Activated naive CD8-positive, alpha-beta T cell (primary cell): Measurements from ENCODE around the gene EDRF1.

Experiments used
- H3K27ac Mint-ChIP-seq: one replicate; pipeline ENCODE4 v1.8.0; 2021; ENCODE audit warnings: mixed read lengths
- H3K27me3 Mint-ChIP-seq: one replicate; pipeline ENCODE4 v1.8.0; 2021; ENCODE audit warnings: mixed read lengths
- H3K36me3 Mint-ChIP-seq: one replicate; pipeline ENCODE4 v1.8.0; 2021; ENCODE audit warnings: mixed read lengths
- H3K4me1 Mint-ChIP-seq: one replicate; pipeline ENCODE4 v1.8.0; 2021; ENCODE audit warnings: low read depth, mixed read lengths
- H3K4me3 Mint-ChIP-seq: one replicate; pipeline ENCODE4 v1.8.0; 2021; ENCODE audit warnings: mild to moderate bottlenecking, mixed read lengths
- H3K9me3 Mint-ChIP-seq: one replicate; pipeline ENCODE4 v1.8.0; 2021; ENCODE audit warnings: low read depth, mixed read lengths

The EDRF1 gene

DNA sequence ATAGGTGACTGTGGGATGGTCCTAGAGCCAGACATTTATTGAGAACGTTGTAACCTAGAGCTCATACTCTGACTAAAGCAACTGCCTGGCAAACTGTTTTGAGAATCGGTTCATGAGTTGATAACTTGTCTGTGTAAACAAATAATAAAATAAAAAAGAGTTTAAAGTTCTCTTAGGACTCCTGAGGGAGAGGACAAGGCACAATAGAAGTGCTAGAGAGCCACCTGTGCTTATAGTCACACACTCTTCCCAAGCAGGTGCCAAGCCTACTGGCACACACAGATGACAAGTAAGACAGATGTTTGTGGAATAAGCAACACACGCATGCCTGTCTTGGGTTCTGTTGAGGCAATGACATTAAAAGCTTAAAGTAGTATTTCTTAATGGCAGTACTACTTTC is 7.9 kb downstream of the EDRF1 start:
- Mint-ChIP-seq H3K4me3 (no peak overlapping the region), H3K27ac (peak overlapping the region; percentile 16), H3K36me3 (peaks cover 15% of the 10 kb centered on the region), H3K4me1 (peaks cover 15% of the 10 kb centered on the region), H3K9me3 (no peaks in the 10 kb centered on the region), H3K27me3 (no peaks in the 10 kb centered on the region)

DNA sequence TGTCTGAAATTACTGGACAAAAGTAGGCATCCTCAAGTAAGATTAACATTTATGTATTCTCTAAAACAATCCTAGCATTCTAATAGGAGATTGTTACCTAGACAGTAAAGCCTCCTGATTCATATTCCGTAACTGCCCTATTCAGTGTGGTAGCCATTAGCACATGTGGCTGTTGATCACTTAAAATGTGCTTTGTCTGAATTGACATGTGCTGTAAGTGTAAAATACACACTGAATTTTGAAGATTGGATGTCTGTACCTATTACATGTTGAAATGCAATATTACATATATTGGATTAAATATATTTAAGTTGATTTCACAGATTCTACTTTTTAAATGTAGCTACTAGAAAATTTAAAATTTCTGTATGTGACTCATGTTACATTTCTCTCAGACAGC is 14.6 kb downstream of the EDRF1 start:
- no peaks in the 10 kb centered on the region for H3K27me3 Mint-ChIP-seq
- peaks cover 4% of the 10 kb centered on the region for H3K4me1 Mint-ChIP-seq
- H3K27ac Mint-ChIP-seq: no peak overlapping the region
- no peaks in the 10 kb centered on the region for H3K9me3 Mint-ChIP-seq
- H3K36me3 Mint-ChIP-seq: peaks cover 13% of the 10 kb centered on the region
- no peak overlapping the region for H3K4me3 Mint-ChIP-seq

DNA sequence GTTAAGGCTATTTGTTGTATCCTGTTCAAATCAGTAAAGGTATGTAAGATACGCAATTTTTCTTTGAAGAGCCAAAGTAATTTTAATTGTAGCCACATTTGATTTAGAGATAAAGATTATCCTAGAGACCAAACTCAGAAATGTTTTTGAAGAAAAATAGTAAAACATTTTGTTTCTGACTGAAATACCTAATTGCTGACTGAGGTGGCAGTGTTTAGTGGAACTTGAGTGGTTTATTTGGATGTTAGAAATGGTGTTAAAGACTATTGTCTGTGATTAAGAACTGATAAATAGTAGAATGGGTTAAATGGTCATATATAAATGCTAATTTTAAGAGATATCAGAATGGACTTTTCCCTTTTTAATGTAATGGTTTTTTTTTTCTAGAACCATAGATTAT is 15.3 kb downstream of the EDRF1 start:
- peaks cover 15% of the 10 kb centered on the region for H3K36me3 Mint-ChIP-seq
- no peaks in the 10 kb centered on the region for H3K27me3 Mint-ChIP-seq
- H3K4me1 Mint-ChIP-seq: peaks cover 4% of the 10 kb centered on the region
- H3K9me3 Mint-ChIP-seq: no peaks in the 10 kb centered on the region
- no peak overlapping the region for H3K4me3 Mint-ChIP-seq
- no peak overlapping the region for H3K27ac Mint-ChIP-seq

DNA sequence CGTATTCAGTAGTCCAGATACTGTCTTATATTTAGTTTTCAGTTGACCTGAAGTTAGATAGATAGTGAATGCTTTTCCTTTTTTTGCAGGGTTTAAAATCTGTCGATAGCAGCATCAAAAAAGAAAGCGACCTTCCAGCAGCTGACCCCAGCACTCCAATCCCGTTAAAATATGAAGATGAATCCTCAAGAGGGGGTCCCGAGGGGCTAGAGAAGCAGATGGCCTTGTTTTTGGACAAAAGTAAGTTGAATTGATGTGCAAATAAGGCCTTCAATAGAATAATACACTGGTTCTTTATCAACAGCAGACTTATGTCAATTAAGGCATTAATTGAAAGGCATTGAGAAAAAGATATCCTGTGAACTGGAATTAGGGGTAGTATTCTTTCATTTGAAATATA is 18.7 kb downstream of the EDRF1 start:
- H3K27ac Mint-ChIP-seq: no peak overlapping the region
- peaks cover 14% of the 10 kb centered on the region for H3K36me3 Mint-ChIP-seq
- no peaks in the 10 kb centered on the region for H3K9me3 Mint-ChIP-seq
- H3K27me3 Mint-ChIP-seq: no peaks in the 10 kb centered on the region
- H3K4me1 Mint-ChIP-seq: no peaks in the 10 kb centered on the region
- H3K4me3 Mint-ChIP-seq: no peak overlapping the region

DNA sequence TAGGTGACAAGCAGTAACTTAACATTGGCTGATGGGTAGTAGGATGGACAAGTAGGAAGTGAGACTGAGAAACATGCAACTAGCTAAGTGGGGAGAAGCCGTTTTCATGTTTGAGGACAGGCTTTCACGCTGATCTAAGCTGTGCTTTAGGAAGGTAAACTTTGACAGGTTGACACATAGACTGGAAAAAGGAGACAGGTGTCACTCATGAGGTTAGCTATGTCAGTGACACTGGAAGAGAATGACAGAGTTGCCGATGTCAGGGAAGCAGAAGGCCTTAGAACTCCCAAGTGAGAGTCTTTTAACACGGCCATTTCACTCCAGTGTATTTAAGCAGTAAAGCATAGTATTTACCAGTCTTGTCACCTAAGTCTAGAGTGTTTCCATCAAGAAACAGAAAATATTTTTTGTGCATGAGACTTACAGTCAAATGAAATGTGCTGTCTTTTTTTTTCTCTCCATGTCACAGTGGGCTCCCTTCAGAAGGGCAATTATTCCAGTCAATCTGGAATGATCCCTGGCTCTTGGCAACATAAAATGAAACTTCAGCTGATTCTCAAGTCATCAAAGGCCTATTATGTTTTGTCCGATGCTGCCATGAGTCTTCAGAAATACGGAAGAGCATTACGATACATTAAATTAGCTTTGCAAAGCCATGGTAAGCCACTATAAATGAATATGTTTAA is 20.6 kb downstream of the EDRF1 start:
- H3K4me3 Mint-ChIP-seq: no peak overlapping the region
- no peaks in the 10 kb centered on the region for H3K4me1 Mint-ChIP-seq
- peak overlapping the region; percentile 5 for H3K27ac Mint-ChIP-seq
- H3K36me3 Mint-ChIP-seq: peaks cover 25% of the 10 kb centered on the region
- H3K9me3 Mint-ChIP-seq: no peaks in the 10 kb centered on the region
- no peaks in the 10 kb centered on the region for H3K27me3 Mint-ChIP-seq

DNA sequence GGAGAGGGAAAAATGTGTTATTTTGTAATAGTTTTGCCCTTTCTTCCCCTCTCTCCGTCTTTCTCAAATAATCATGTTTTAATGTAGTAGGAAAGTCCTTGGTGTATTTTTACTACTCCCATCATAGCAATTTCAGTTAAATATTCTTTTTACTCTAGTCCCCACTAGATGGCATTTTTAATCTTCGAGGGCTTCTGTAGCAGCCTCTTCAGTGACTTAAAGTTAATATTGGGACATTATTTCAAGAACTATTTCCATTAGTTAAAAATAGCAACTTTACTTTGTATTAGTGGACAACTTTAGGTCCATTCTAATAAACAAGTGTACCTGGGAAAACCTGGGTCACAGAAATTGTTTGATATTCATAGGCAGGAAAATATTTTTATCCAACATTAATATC is 23.0 kb downstream of the EDRF1 start:
- Mint-ChIP-seq H3K4me3 (no peak overlapping the region), H3K27ac (no peak overlapping the region), H3K27me3 (no peaks in the 10 kb centered on the region), H3K4me1 (no peaks in the 10 kb centered on the region), H3K9me3 (no peaks in the 10 kb centered on the region), H3K36me3 (peaks cover 23% of the 10 kb centered on the region)

DNA sequence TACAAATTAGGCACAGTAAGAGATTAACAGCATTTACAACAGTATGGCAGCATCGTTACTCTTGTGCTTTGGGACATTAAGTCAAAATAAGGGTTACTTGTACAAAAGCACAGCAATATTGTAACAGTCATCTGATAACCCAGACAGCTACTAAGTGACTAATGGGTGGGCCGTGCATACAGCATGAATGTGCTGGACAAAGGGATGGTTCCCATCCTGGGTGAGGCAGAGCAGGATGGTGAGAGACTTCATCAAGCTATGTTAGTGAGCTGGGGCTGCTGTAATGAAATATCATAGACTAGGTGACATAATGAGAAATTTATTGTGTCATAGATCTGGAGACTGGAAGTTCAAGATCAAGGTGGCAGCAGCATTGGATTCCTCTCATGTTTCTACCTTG is 25.4 kb downstream of the EDRF1 start:
- H3K27ac Mint-ChIP-seq: no peak overlapping the region
- no peaks in the 10 kb centered on the region for H3K27me3 Mint-ChIP-seq
- H3K4me3 Mint-ChIP-seq: no peak overlapping the region
- no peaks in the 10 kb centered on the region for H3K9me3 Mint-ChIP-seq
- H3K36me3 Mint-ChIP-seq: peaks cover 27% of the 10 kb centered on the region
- H3K4me1 Mint-ChIP-seq: no peaks in the 10 kb centered on the region

DNA sequence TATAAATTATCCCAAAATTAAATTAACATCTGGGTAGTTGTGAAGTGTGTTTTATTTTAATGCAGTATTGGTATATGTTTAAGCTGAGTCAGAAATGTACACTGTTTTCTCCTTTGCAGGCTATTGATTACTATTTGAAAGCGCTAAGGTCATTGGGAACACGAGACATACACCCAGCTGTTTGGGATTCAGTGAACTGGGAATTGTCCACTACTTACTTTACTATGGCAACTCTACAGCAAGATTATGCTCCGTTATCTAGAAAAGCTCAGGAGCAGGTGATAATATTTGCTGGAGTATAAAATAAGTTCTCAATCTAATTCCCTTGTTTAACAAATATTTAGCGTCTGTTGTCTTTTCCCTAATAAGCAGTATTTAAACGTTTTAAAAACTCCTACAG is 27.9 kb downstream of the EDRF1 start:
- Mint-ChIP-seq H3K4me3 (no peak overlapping the region), H3K9me3 (no peaks in the 10 kb centered on the region), H3K36me3 (peaks cover 23% of the 10 kb centered on the region), H3K27ac (no peak overlapping the region), H3K27me3 (no peaks in the 10 kb centered on the region), H3K4me1 (no peaks in the 10 kb centered on the region)

DNA sequence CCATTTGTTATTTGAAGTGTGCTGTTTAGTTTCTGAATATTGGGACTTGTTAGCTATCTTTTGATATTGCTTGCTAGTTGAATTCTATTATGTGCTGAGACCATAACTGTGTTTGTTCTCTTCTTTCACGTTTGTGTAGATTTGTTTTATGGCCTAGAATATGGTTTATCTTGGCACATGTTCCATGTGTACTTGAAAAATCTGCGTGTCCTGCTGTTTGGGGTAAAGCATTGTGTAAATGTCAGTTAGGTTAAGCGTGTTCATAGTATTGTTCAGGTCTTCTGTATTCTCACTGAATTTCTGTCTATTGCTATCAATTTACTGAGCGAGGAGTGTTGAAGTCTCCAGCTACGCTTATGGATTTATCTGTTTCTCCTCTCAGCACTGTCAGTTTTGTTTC is 36.7 kb downstream of the EDRF1 start:
- peaks cover 9% of the 10 kb centered on the region for H3K4me1 Mint-ChIP-seq
- peaks cover 8% of the 10 kb centered on the region for H3K36me3 Mint-ChIP-seq
- no peaks in the 10 kb centered on the region for H3K27me3 Mint-ChIP-seq
- no peaks in the 10 kb centered on the region for H3K9me3 Mint-ChIP-seq
- no peak overlapping the region for H3K4me3 Mint-ChIP-seq
- peak overlapping the region; percentile 6 for H3K27ac Mint-ChIP-seq

DNA sequence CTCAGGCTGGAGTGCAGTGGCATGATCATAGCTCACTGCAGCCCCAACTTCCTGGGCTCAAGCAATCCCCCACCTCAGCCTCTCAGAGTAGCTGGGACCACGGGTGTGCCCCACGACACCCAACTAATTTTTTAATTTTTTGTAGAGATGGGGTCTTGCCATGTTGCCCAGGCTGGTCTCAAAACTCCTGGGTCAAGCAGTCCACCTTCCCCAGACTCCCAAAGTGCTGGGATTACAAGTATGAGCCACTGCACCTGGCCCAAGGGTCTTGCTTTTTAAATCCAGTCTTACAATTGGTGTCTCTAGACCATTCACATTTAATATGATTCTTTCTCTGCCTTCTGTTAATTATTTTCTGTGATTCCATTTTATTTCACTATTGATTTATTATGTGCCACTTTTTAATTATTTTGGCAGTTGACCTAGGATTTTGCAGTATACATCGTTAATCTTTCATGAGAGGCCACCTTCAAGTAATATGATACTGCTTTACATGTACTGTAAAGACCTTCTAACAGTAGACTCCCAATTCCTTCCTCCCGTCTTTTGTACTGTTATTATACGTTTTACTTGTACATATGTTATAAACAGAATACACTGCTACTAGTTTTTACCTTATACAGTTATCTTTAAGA is 37.5 kb downstream of the EDRF1 start:
- H3K27ac Mint-ChIP-seq: peak overlapping the region; percentile 17
- peaks cover 9% of the 10 kb centered on the region for H3K4me1 Mint-ChIP-seq
- peaks cover 8% of the 10 kb centered on the region for H3K36me3 Mint-ChIP-seq
- H3K9me3 Mint-ChIP-seq: no peaks in the 10 kb centered on the region
- H3K4me3 Mint-ChIP-seq: no peak overlapping the region
- H3K27me3 Mint-ChIP-seq: no peaks in the 10 kb centered on the region

DNA sequence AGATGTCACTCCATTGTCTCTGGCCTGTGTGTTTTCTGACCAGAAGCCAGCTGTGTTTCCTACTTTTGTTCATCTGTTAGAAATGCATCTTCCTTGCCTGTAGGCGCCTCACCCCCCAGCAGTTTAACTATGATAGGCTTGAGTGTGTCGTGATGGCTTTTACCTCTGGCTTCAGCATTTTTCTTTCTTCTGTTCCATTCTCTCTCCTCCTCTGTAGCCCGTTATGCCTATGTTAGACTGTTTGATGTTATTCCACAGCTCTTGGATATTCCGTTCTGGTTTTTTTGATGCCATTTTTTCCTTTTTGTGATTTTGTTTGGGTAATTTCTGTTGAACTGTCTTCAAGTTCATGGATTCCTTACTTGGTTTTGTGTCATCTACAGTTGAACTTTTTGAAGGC is 38.2 kb downstream of the EDRF1 start:
- Mint-ChIP-seq H3K27ac (peak overlapping the region; percentile 1), H3K4me1 (peaks cover 9% of the 10 kb centered on the region), H3K27me3 (no peaks in the 10 kb centered on the region), H3K36me3 (peaks cover 8% of the 10 kb centered on the region), H3K4me3 (no peak overlapping the region), H3K9me3 (no peaks in the 10 kb centered on the region)

DNA sequence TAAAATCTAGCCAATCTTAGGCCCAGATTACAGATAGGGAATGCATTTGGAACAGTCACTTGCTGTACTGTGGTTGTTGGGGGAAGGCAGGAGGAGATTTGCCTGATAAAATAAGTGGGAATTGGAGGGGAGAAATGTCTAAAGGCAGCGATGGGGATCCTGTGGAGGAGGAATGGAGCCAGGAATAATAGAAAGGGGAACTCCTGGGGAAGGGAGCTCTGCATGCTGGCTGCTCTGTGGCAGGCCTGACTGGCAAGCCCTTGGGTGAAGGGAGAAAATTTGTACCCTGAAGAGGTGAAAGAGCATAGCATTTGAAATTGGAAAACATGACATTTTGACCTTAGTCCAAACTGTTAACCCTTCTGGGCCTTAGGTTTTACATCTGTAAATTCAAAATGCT is 42.5 kb downstream of the EDRF1 start:
- peaks cover 3% of the 10 kb centered on the region for H3K4me1 Mint-ChIP-seq
- H3K9me3 Mint-ChIP-seq: no peaks in the 10 kb centered on the region
- H3K27me3 Mint-ChIP-seq: no peaks in the 10 kb centered on the region
- peaks cover 15% of the 10 kb centered on the region for H3K36me3 Mint-ChIP-seq
- H3K27ac Mint-ChIP-seq: no peak overlapping the region
- H3K4me3 Mint-ChIP-seq: no peak overlapping the region

DNA sequence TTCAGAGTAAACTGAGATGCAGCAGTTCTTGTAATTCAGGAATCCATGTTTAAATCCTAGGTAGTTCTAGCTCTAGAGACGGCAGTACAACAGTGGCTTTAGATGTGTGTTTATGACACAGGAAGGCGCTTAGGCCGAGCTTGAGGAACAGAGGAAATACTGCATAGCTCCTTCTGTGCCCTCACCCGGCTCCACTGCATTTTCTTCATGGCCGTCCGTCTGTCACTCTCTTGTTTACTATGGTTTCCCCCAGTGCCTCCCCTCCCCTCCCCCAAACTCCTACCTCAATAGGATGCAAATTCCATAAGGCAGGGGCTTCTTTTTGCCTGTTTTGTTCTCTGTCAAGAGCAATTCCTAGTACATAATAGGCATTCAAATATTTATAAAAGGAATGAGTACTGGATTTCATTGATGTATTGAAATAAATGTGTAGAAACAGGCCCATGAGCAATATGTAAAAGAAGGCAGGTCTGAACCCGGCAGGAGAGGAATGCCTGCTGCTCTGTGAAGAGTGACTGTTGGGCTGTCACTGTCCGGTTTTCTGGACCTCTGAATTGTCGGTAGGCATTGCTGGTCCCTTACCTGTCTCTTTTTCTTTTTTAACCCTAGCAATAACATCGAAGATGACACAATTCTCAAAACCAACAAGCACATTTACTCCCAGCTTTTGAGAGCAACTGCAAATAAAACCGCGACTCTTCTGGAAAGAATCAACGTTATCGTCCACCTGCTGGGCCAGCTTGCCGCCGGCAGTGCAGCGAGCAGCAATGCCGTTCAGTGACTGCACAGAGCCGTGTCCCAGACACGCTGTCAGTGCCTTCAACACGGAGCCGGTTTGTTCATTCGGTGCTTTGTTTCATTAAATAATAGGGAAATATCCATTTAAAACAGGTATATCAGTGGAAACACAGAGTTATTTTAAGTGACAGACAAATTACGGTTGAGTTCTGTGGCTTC is 43.5 kb downstream of the EDRF1 start:
- H3K27ac Mint-ChIP-seq: no peak overlapping the region
- no peak overlapping the region for H3K4me3 Mint-ChIP-seq

DNA sequence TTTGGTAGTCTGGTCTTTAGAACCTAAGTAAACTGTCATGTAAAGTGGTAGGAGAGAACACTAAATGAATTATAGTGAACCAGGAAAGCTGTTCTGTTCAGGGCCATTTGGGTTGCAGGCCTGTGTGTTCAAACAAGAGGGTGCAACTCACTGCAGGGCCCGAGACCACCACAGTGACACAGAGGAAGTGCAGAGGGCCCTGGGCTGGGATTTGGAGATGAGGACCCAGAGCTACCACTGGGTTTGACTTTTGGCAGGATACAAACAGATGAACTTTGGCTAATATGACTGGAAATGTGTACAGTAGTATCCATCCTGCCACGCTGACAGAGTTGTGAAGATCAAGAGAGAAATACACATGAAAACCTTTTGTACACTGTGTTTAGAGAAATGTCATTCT is 46.3 kb downstream of the EDRF1 start:
- H3K36me3 Mint-ChIP-seq: peaks cover 7% of the 10 kb centered on the region
- H3K27ac Mint-ChIP-seq: no peak overlapping the region
- no peaks in the 10 kb centered on the region for H3K9me3 Mint-ChIP-seq
- H3K4me3 Mint-ChIP-seq: no peak overlapping the region
- no peaks in the 10 kb centered on the region for H3K4me1 Mint-ChIP-seq
- H3K27me3 Mint-ChIP-seq: no peaks in the 10 kb centered on the region

More for the DNA sequence above, 43.5 kb downstream of the EDRF1 start:
- Mint-ChIP-seq H3K36me3 (peaks cover 10% of the 10 kb centered on the region), H3K27me3 (no peaks in the 10 kb centered on the region), H3K9me3 (no peaks in the 10 kb centered on the region), H3K4me1 (peaks cover under 1% of the 10 kb centered on the region)

DNA sequence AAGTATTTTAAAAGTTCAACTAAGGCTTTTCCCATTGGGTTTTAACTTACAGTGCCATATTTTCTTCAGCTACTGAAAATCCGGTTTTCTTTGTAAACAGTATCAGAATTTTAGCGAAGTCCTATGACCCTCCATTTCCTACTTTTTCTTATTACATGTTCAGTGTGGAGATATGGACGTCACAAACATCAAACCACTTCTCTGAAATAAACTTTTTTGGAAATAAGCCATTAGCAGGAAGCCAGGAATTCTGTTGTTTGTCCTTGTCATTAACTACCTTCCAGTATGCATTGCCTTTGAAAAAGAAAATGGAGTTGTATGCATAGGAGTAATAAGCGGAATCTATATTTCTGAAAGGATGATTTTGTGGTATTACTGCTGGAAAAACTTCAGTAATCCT is 47.0 kb downstream of the EDRF1 start:
- H3K4me1 Mint-ChIP-seq: no peaks in the 10 kb centered on the region
- H3K27me3 Mint-ChIP-seq: no peaks in the 10 kb centered on the region
- no peaks in the 10 kb centered on the region for H3K9me3 Mint-ChIP-seq
- H3K36me3 Mint-ChIP-seq: peaks cover 7% of the 10 kb centered on the region
- no peak overlapping the region for H3K4me3 Mint-ChIP-seq
- no peak overlapping the region for H3K27ac Mint-ChIP-seq
